ENCODE results near the gene VMAC. TPM values are rescaled to one million over a fixed set of nuclear protein-coding genes. Genes with fewer than 3 reads are reported as not detected.

The VMAC gene
- total and polyA plus RNA-seq, 9 of the 15 experiments (the other 6 are each of a cell fraction or from before 2014, with no cell fraction given): 0.03 to 3.4 (median 1.1) TPM

DNA sequence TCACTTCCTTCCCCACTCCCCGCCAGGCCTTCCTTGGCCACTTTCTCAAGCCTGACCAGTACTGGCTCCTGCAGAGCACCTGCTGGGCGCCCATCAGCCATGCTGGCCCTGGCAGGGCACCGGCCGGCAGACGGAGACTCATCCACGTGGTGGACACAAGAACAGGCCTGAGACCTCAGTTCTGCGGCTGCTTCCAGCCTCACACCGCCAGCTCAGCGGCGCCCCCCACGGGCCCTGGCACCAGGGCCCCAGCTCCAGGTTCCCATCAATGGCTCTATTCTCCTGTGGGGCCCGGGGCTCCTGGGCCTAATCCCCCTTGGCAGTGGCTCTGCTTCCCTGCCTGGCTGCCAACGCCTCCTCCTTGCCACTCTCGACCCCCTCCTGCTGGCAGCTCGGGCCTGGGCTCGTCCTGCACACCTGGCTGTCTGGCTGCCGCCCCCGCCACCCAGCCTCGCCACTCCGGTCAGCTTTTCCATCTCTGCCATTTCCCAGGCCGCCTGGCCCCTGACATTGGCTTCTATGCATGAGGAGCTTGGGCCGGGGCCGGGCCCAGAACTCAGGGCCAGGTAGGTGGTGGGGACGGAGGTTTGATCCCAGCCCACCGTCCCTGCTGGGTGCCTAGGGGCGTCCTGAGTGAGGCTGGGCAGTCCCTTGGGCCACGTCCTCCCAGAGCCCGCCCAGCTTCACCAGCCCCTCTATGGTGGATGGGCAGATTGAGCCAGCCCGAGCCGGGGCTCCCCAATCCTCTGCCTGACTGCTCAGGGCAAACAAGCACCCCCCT, 7.3 kb upstream of the VMAC start:
- in situ Hi-C loops (cut with MboI) (no loop called here), intact Hi-C loops (cut with micrococcal nuclease) (no loop called here)
- H4K20me1 ChIP-seq (replicated peaks; ENCODE audit: control insufficient read depth, insufficient read depth, low read length): peaks cover 39% of the 10 kb centered on the region
- ChIA-PET CTCF (ENCODE audit: low intra/inter-chr PET ratio) (no interaction called here), POLR2A (interaction anchor here (0.6 to 1.5 kb wide), 4 partner anchors 69 to 97 kb away, joined by 3 to 5 read pairs (median 4); no protein-coding TSS in a partner anchor)
- peaks cover 34% of the 10 kb centered on the region for H3K79me2 ChIP-seq (ENCODE audit: control insufficient read depth, insufficient read depth, low read length)
- BruUV-seq (replicated peaks): no TSS peak
- WGBS (ENCODE audit: insufficient coverage, low coverage, missing lambda C conversion rate): 92% methylated on average over 29 of the region's 30 CpGs
- DNase-seq (ENCODE audit: extremely low read depth in 1 of 4, low spot score in 3 of 4) (no peak), FAIRE-seq (no peak), ATAC-seq (no peak)
- H3K9me3 ChIP-seq (replicated peaks; ENCODE audit: control insufficient read depth, insufficient read depth, low read depth, low read length): no peaks in the 10 kb centered on the region
- H2AFZ ChIP-seq (ENCODE audit: low read depth, low read length): no peak overlapping the region
- peaks cover 54% of the 10 kb centered on the region; the same call in 2 of the 3 replicates for H3K36me3 ChIP-seq (ENCODE audit: control insufficient read depth, insufficient read depth, low read length)
- no peak overlapping the region for H3K27ac ChIP-seq (ENCODE audit: extremely low read depth, low read depth, low read length)
- no peak overlapping the region for H3K4me2 ChIP-seq (ENCODE audit: insufficient read depth, low read length)
- H3K9ac ChIP-seq (ENCODE audit: insufficient read depth in 1 of 2, low read depth in 2 of 2, low read length in 2 of 2): peak overlapping the region in 1 of 2 experiments; percentile 5; a peak in 1 of 4 replicates
- H3K9me1 ChIP-seq (ENCODE audit: control insufficient read depth, insufficient read depth, low read length): peaks cover 5% of the 10 kb centered on the region
- H3K4me3 ChIP-seq: no peak overlapping the region
- peaks cover 17 to 56% of the 10 kb centered on the region in 2 experiments for H3K4me1 ChIP-seq (replicated peaks in 1 of 2; ENCODE audit: control insufficient read depth in 2 of 2, insufficient read depth in 2 of 2, low read length in 2 of 2)
- TF ChIP-seq SIRT6 (IDR thresholded peaks at IDR 0.05; ENCODE audit: low read depth, low read length): no peak
- TF ChIP-seq, protein P1, sequence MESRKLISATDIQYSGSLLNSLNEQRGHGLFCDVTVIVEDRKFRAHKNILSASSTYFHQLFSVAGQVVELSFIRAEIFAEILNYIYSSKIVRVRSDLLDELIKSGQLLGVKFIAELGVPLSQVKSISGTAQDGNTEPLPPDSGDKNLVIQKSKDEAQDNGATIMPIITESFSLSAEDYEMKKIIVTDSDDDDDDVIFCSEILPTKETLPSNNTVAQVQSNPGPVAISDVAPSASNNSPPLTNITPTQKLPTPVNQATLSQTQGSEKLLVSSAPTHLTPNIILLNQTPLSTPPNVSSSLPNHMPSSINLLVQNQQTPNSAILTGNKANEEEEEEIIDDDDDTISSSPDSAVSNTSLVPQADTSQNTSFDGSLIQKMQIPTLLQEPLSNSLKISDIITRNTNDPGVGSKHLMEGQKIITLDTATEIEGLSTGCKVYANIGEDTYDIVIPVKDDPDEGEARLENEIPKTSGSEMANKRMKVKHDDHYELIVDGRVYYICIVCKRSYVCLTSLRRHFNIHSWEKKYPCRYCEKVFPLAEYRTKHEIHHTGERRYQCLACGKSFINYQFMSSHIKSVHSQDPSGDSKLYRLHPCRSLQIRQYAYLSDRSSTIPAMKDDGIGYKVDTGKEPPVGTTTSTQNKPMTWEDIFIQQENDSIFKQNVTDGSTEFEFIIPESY (CRISPR knock-in tag; IDR thresholded peaks at IDR 0.05): peak; percentile 94
- TF ChIP-seq PCBP1 (IDR thresholded peaks at IDR 0.05; ENCODE audit: low read depth, low read length, poor library complexity, severe bottlenecking): peak; percentile 33
- peak; percentile 62 for TF ChIP-seq RBFOX2 (IDR thresholded peaks at IDR 0.05; ENCODE audit: low read depth, low read length)
- TF ChIP-seq, protein P2, sequence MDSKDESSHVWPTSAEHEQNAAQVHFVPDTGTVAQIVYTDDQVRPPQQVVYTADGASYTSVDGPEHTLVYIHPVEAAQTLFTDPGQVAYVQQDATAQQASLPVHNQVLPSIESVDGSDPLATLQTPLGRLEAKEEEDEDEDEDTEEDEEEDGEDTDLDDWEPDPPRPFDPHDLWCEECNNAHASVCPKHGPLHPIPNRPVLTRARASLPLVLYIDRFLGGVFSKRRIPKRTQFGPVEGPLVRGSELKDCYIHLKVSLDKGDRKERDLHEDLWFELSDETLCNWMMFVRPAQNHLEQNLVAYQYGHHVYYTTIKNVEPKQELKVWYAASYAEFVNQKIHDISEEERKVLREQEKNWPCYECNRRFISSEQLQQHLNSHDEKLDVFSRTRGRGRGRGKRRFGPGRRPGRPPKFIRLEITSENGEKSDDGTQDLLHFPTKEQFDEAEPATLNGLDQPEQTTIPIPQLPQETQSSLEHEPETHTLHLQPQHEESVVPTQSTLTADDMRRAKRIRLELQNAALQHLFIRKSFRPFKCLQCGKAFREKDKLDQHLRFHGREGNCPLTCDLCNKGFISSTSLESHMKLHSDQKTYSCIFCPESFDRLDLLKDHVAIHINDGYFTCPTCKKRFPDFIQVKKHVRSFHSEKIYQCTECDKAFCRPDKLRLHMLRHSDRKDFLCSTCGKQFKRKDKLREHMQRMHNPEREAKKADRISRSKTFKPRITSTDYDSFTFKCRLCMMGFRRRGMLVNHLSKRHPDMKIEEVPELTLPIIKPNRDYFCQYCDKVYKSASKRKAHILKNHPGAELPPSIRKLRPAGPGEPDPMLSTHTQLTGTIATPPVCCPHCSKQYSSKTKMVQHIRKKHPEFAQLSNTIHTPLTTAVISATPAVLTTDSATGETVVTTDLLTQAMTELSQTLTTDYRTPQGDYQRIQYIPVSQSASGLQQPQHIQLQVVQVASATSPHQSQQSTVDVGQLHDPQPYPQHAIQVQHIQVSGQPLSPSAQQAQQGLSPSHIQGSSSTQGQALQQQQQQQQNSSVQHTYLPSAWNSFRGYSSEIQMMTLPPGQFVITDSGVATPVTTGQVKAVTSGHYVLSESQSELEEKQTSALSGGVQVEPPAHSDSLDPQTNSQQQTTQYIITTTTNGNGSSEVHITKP (IDR thresholded peaks at IDR 0.05; ENCODE audit: partially characterized antibody): no peak
- no peak for TF ChIP-seq ZBTB26 (CRISPR knock-in tag; IDR thresholded peaks at IDR 0.05)
- peak; percentile 35 to 42 (median 37); a peak in 4 of 6 replicates for TF ChIP-seq CTCF (IDR thresholded peaks at IDR 0.05 in 2 of 3, conservative IDR thresholded peaks at IDR 0.05 in 1 of 3; ENCODE audit: insufficient read depth in 2 of 3, low read depth in 1 of 3, low read length in 3 of 3)
- no peak for TF ChIP-seq DMBX1 (CRISPR knock-in tag; IDR thresholded peaks at IDR 0.05; ENCODE audit: borderline replicate concordance)
- TF ChIP-seq U2AF1 (optimal IDR thresholded peaks at IDR 0.05; ENCODE audit: low read depth, low read length): no peak
- peak; percentile 67 for TF ChIP-seq POLR2G (IDR thresholded peaks at IDR 0.05; ENCODE audit: low read depth, low read length)
- no peaks in the 10 kb centered on the region for H3K27me3 ChIP-seq (ENCODE audit: control insufficient read depth in 2 of 2, insufficient read depth in 2 of 2, low read length in 2 of 2)
